ENCODE data around the gene MGAT2. TPM values are rescaled to one million over a fixed set of nuclear protein-coding genes. Genes with fewer than 3 reads are reported as not detected.

The MGAT2 gene
- total and polyA plus RNA-seq, 2 donors (not counting 3 experiments of a cell fraction or from before 2014, with no cell fraction given) = 36.4 to 72.6 TPM

DNA sequence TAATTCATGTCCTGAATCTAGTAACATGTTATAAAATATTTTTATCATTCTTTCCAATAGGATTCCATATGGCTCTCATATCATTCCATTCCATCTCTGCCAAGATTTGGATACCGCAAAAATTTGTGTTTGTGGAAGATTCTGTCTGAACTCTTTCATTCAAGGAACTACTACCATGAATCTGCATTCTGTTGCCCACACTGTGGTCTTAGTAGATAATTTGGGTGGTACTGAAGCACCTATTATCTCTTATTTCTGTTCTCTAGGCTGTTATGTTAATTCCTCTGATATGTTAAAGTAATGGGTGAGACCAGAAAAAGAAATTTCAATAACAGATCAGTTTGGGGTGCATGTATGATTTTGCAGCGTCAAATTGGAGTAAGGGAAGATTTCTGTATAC is 6.4 kb upstream of the MGAT2 start:
- Histone ChIP-seq H3K9me3 (replicated peaks; ENCODE audit: control insufficient read depth, insufficient read depth, low read length) (no peaks in the 10 kb centered on the region), H3K9ac (replicated peaks; ENCODE audit: extremely low read depth, insufficient read depth, low read length) (no peak overlapping the region), H2AFZ (ENCODE audit: low read depth, low read length) (no peak overlapping the region), H3K4me1 (ENCODE audit: control insufficient read depth, extremely low read depth, insufficient read depth, low read length) (peaks cover 4% of the 10 kb centered on the region), H3K27me3 (ENCODE audit: control insufficient read depth in 2 of 2, insufficient read depth in 2 of 2, low read length in 2 of 2) (no peaks in the 10 kb centered on the region), H3K79me2 (ENCODE audit: control insufficient read depth, insufficient read depth, low read length) (peaks cover 36% of the 10 kb centered on the region), H3K27ac (ENCODE audit: insufficient read depth, low read depth, low read length) (no peak overlapping the region), H3K9me1 (replicated peaks; ENCODE audit: control insufficient read depth, extremely low read depth, insufficient read depth, low read length) (peaks cover 2% of the 10 kb centered on the region), H3K36me3 (ENCODE audit: control insufficient read depth in 2 of 2, extremely low read depth in 1 of 2, insufficient read depth in 2 of 2, low read length in 2 of 2) (peaks cover 0 to 6% of the 10 kb centered on the region in 2 experiments), H3K4me2 (ENCODE audit: insufficient read depth, low read length) (no peak overlapping the region), H4K20me1 (replicated peaks; ENCODE audit: control insufficient read depth, extremely low read depth, insufficient read depth, low read length) (no peaks in the 10 kb centered on the region), H3K4me3 (replicated peaks in 1 of 3; ENCODE audit: insufficient read depth in 1 of 3, low read depth in 1 of 3, low read length in 3 of 3) (no peak overlapping the region)
- BruUV-seq (replicated peaks) = no TSS peak
- FAIRE-seq (no peak), DNase-seq (ENCODE audit: low read depth, low spot score) (no peak)
- dilution Hi-C loops (cut with MboI; ENCODE audit: extremely low pct_ligation_motif_present, low sequenced_read_pairs) (no loop called here), intact Hi-C loops (cut with micrococcal nuclease) (no loop called here)
- TF ChIP-seq POLR2AphosphoS5 (IDR thresholded peaks at IDR 0.05; ENCODE audit: insufficient read depth, low read depth, low read length) = no peak
- ChIA-PET CTCF (no interaction called here), POLR2A (no interaction called here)

DNA sequence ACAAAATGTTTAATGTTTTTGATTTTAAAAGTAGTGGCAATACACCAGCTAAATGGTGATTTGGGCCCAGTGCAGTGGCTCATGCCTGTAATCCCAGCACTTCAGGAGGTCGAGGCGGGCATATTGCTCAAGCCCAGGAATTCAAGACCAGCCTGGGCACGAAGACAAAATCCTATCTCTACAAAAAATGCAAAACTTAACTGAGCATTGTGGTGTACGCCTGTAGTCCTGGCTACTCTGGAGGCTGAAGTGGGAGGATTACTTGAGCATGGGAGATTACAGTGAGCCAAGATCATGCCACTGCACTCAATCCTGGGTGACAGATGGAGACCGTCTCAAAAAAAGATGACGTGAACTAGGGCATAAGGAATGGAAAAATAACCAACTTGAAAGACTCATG is 4.8 kb upstream of the MGAT2 start:
- Histone ChIP-seq H2AFZ (ENCODE audit: low read depth, low read length) (no peak overlapping the region), H3K36me3 (ENCODE audit: control insufficient read depth in 2 of 2, extremely low read depth in 1 of 2, insufficient read depth in 2 of 2, low read length in 2 of 2) (peaks cover 0 to 6% of the 10 kb centered on the region in 2 experiments), H3K9me1 (replicated peaks; ENCODE audit: control insufficient read depth, extremely low read depth, insufficient read depth, low read length) (peaks cover 2% of the 10 kb centered on the region), H3K4me3 (replicated peaks in 1 of 3; ENCODE audit: insufficient read depth in 1 of 3, low read depth in 1 of 3, low read length in 3 of 3) (no peak overlapping the region), H3K9me3 (replicated peaks; ENCODE audit: control insufficient read depth, insufficient read depth, low read length) (no peaks in the 10 kb centered on the region), H4K20me1 (replicated peaks; ENCODE audit: control insufficient read depth, extremely low read depth, insufficient read depth, low read length) (no peaks in the 10 kb centered on the region), H3K4me2 (ENCODE audit: insufficient read depth, low read length) (no peak overlapping the region), H3K9ac (replicated peaks; ENCODE audit: extremely low read depth, insufficient read depth, low read length) (no peak overlapping the region), H3K27ac (ENCODE audit: insufficient read depth, low read depth, low read length) (no peak overlapping the region), H3K4me1 (ENCODE audit: control insufficient read depth, extremely low read depth, insufficient read depth, low read length) (peaks cover 5% of the 10 kb centered on the region), H3K79me2 (ENCODE audit: control insufficient read depth, insufficient read depth, low read length) (peaks cover 46% of the 10 kb centered on the region), H3K27me3 (ENCODE audit: control insufficient read depth in 2 of 2, insufficient read depth in 2 of 2, low read length in 2 of 2) (no peaks in the 10 kb centered on the region)
- ChIA-PET CTCF (interaction anchor here (1.6 kb wide), 1 partner anchor 8 kb away, joined by 3 read pairs; no protein-coding TSS in a partner anchor), POLR2A (no interaction called here)
- dilution Hi-C loops (cut with MboI; ENCODE audit: extremely low pct_ligation_motif_present, low sequenced_read_pairs) = no loop called here
- TF ChIP-seq JUN (IDR thresholded peaks at IDR 0.05; ENCODE audit: borderline replicate concordance, insufficient read depth, insufficient read length, low read depth) (no peak), POLR2A (IDR thresholded peaks at IDR 0.05; ENCODE audit: low read depth, low read length) (no peak), EZH2 (IDR thresholded peaks at IDR 0.05; ENCODE audit: borderline replicate concordance, low read depth, low read length, severe bottlenecking) (no peak), FOS (IDR thresholded peaks at IDR 0.05; ENCODE audit: borderline replicate concordance, insufficient read depth, low read length) (no peak), MYC (IDR thresholded peaks at IDR 0.05; ENCODE audit: low read depth, low read length) (no peak), GATA2 (IDR thresholded peaks at IDR 0.05; ENCODE audit: insufficient read depth, insufficient read length, low read depth, low read length) (no peak), POLR2AphosphoS5 (IDR thresholded peaks at IDR 0.05; ENCODE audit: insufficient read depth, low read depth, low read length) (no peak)
- TF ChIP-seq, protein P1, sequence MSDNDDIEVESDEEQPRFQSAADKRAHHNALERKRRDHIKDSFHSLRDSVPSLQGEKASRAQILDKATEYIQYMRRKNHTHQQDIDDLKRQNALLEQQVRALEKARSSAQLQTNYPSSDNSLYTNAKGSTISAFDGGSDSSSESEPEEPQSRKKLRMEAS (IDR thresholded peaks at IDR 0.05; ENCODE audit: insufficient read depth, insufficient read length) = no peak
- TF ChIP-seq, protein P2, sequence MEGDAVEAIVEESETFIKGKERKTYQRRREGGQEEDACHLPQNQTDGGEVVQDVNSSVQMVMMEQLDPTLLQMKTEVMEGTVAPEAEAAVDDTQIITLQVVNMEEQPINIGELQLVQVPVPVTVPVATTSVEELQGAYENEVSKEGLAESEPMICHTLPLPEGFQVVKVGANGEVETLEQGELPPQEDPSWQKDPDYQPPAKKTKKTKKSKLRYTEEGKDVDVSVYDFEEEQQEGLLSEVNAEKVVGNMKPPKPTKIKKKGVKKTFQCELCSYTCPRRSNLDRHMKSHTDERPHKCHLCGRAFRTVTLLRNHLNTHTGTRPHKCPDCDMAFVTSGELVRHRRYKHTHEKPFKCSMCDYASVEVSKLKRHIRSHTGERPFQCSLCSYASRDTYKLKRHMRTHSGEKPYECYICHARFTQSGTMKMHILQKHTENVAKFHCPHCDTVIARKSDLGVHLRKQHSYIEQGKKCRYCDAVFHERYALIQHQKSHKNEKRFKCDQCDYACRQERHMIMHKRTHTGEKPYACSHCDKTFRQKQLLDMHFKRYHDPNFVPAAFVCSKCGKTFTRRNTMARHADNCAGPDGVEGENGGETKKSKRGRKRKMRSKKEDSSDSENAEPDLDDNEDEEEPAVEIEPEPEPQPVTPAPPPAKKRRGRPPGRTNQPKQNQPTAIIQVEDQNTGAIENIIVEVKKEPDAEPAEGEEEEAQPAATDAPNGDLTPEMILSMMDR (IDR thresholded peaks at IDR 0.05; ENCODE audit: extremely low read depth in 1 of 2, insufficient read depth in 1 of 2, low read depth in 1 of 2, low read length in 2 of 2) = no peak
- DNase-seq (ENCODE audit: low read depth, low spot score) (no peak), FAIRE-seq (no peak)
- intact Hi-C loops (cut with micrococcal nuclease) = no loop called here
- BruUV-seq (replicated peaks) = no TSS peak
